ENCODE results near the gene PPAN.

Gene PPAN

GRCh38 chr19:10144361-10144760 lies 38.2 kb downstream of the PPAN start:
- H3K4me3 ChIP-seq (ENCODE audit: insufficient read depth, low read length, poor library complexity, severe bottlenecking): no peak overlapping the region
- 0 out of 2 replicates have a peak, but pooled peaks cover 4% of the 10 kb centered on the region for H3K79me2 ChIP-seq (ENCODE audit: insufficient read depth, low read length)
- no peaks in the 10 kb centered on the region for H3K27me3 ChIP-seq (ENCODE audit: low read length)
- no peaks in the 10 kb centered on the region for H3K9me2 ChIP-seq (replicated peaks; ENCODE audit: insufficient read depth, low read length)
- no peak for TF ChIP-seq EZH2phosphoT487 (conservative IDR thresholded peaks at IDR 0.05; ENCODE audit: low read length)
- H4K20me1 ChIP-seq (ENCODE audit: low read depth, low read length): no peaks in the 10 kb centered on the region; the same call in 1 of the 2 replicates
- H3F3A ChIP-seq (ENCODE audit: insufficient read depth): no peaks in the 10 kb centered on the region
- H3K4me2 ChIP-seq (ENCODE audit: low read depth, low read length, poor library complexity, severe bottlenecking): no peak overlapping the region
- no peak overlapping the region for H3K9ac ChIP-seq (ENCODE audit: low read length)
- H3K27ac ChIP-seq (ENCODE audit: low read depth, low read length): no peak overlapping the region
- H3K36me3 ChIP-seq (ENCODE audit: low read length): peaks cover 52% of the 10 kb centered on the region; the same call in 1 of the 2 replicates
- no peak overlapping the region for H2AFZ ChIP-seq (ENCODE audit: low read depth, low read length, severe bottlenecking)
- H3K9me3 ChIP-seq (ENCODE audit: insufficient read depth, low read length): no peaks in the 10 kb centered on the region

- Histone ChIP-seq H2AFZ (ENCODE audit: low read depth, low read length, severe bottlenecking) (no peak overlapping the region), H4K20me1 (ENCODE audit: low read depth, low read length) (no peaks in the 10 kb centered on the region; the same call in 1 of the 2 replicates), H3K27ac (ENCODE audit: low read depth, low read length) (no peak overlapping the region), H3K9me3 (ENCODE audit: insufficient read depth, low read length) (no peaks in the 10 kb centered on the region), H3F3A (ENCODE audit: insufficient read depth) (no peaks in the 10 kb centered on the region), H3K79me2 (ENCODE audit: insufficient read depth, low read length) (0 out of 2 replicates have a peak, but pooled peaks cover 4% of the 10 kb centered on the region), H3K9me2 (replicated peaks; ENCODE audit: insufficient read depth, low read length) (no peaks in the 10 kb centered on the region), H3K9ac (ENCODE audit: low read length) (no peak overlapping the region), H3K4me3 (ENCODE audit: insufficient read depth, low read length, poor library complexity, severe bottlenecking) (no peak overlapping the region), H3K27me3 (ENCODE audit: low read length) (no peaks in the 10 kb centered on the region), H3K36me3 (ENCODE audit: low read length) (peaks cover 56% of the 10 kb centered on the region; the same call in 1 of the 2 replicates), H3K4me2 (ENCODE audit: low read depth, low read length, poor library complexity, severe bottlenecking) (no peak overlapping the region)
- TF ChIP-seq EZH2phosphoT487 (conservative IDR thresholded peaks at IDR 0.05; ENCODE audit: low read length): no peak
- no peak for TF ChIP-seq CTCF (IDR thresholded peaks at IDR 0.05; ENCODE audit: insufficient read depth, low read length, poor library complexity, severe bottlenecking)
Observed at GRCh38 chr19:10145031-10145430, 38.9 kb downstream of the PPAN start.

GRCh38 chr19:10146142-10146541 lies 40.0 kb downstream of the PPAN start:
- no peaks in the 10 kb centered on the region for H3F3A ChIP-seq (ENCODE audit: insufficient read depth)
- TF ChIP-seq EZH2phosphoT487 (conservative IDR thresholded peaks at IDR 0.05; ENCODE audit: low read length): no peak
- TF ChIP-seq CTCF (IDR thresholded peaks at IDR 0.05; ENCODE audit: insufficient read depth, low read length, poor library complexity, severe bottlenecking): no peak
- no peaks in the 10 kb centered on the region for H3K9me3 ChIP-seq (ENCODE audit: insufficient read depth, low read length)
- H3K36me3 ChIP-seq (ENCODE audit: low read length): peaks cover 55% of the 10 kb centered on the region; the same call in 1 of the 2 replicates
- no peak overlapping the region for H2AFZ ChIP-seq (ENCODE audit: low read depth, low read length, severe bottlenecking)
- H3K9ac ChIP-seq (ENCODE audit: low read length): no peak overlapping the region
- H3K27me3 ChIP-seq (ENCODE audit: low read length): no peaks in the 10 kb centered on the region
- H3K9me2 ChIP-seq (replicated peaks; ENCODE audit: insufficient read depth, low read length): no peaks in the 10 kb centered on the region
- no peaks in the 10 kb centered on the region; the same call in 1 of the 2 replicates for H4K20me1 ChIP-seq (ENCODE audit: low read depth, low read length)
- no peak overlapping the region for H3K4me2 ChIP-seq (ENCODE audit: low read depth, low read length, poor library complexity, severe bottlenecking)
- H3K4me3 ChIP-seq (ENCODE audit: insufficient read depth, low read length, poor library complexity, severe bottlenecking): no peak overlapping the region
- H3K79me2 ChIP-seq (ENCODE audit: insufficient read depth, low read length): 0 out of 2 replicates have a peak, but pooled peaks cover 6% of the 10 kb centered on the region
- H3K27ac ChIP-seq (ENCODE audit: low read depth, low read length): no peak overlapping the region

- Histone ChIP-seq H3K9ac (ENCODE audit: low read length) (no peak overlapping the region), H3K4me2 (ENCODE audit: low read depth, low read length, poor library complexity, severe bottlenecking) (no peak overlapping the region), H3K9me3 (ENCODE audit: insufficient read depth, low read length) (no peaks in the 10 kb centered on the region), H3K36me3 (ENCODE audit: low read length) (peaks cover 54% of the 10 kb centered on the region; the same call in 1 of the 2 replicates), H3F3A (ENCODE audit: insufficient read depth) (no peaks in the 10 kb centered on the region), H3K79me2 (ENCODE audit: insufficient read depth, low read length) (peaks cover 15% of the 10 kb centered on the region; the same call in 1 of the 2 replicates), H4K20me1 (ENCODE audit: low read depth, low read length) (no peaks in the 10 kb centered on the region; the same call in 1 of the 2 replicates), H3K27ac (ENCODE audit: low read depth, low read length) (no peak overlapping the region), H3K27me3 (ENCODE audit: low read length) (no peaks in the 10 kb centered on the region), H2AFZ (ENCODE audit: low read depth, low read length, severe bottlenecking) (no peak overlapping the region), H3K4me3 (ENCODE audit: insufficient read depth, low read length, poor library complexity, severe bottlenecking) (no peak overlapping the region), H3K9me2 (replicated peaks; ENCODE audit: insufficient read depth, low read length) (no peaks in the 10 kb centered on the region)
- TF ChIP-seq EZH2phosphoT487 (conservative IDR thresholded peaks at IDR 0.05; ENCODE audit: low read length): no peak
- TF ChIP-seq CTCF (IDR thresholded peaks at IDR 0.05; ENCODE audit: insufficient read depth, low read length, poor library complexity, severe bottlenecking): no peak
Observed at GRCh38 chr19:10149427-10149826, 43.3 kb downstream of the PPAN start.

All from SU-DHL-6 (cell line).